Activated naive CD4-positive, alpha-beta T cell treated with anti-CD3 and anti-CD28 coated beads, Interleukin-2, amount 50 U/mL, for 24 hours (primary cell): ENCODE measurements around the gene TECPR2.

Source experiments
- H3K27ac Mint-ChIP-seq: one replicate; pipeline ENCODE4 v1.8.0; 2021; ENCODE audit warnings: mild to moderate bottlenecking, mixed read lengths
- H3K27me3 Mint-ChIP-seq: one replicate; pipeline ENCODE4 v1.8.0; 2021; ENCODE audit warnings: mixed read lengths
- H3K36me3 Mint-ChIP-seq: one replicate; pipeline ENCODE4 v1.8.0; 2021; ENCODE audit warnings: mixed read lengths
- H3K4me1 Mint-ChIP-seq: one replicate; pipeline ENCODE4 v1.8.0; 2021; ENCODE audit warnings: mixed read lengths
- H3K4me3 Mint-ChIP-seq: one replicate; pipeline ENCODE4 v1.8.0; 2021; ENCODE audit warnings: mild to moderate bottlenecking, mixed read lengths
- H3K9me3 Mint-ChIP-seq: one replicate; pipeline ENCODE4 v1.8.0; 2021; ENCODE audit warnings: mixed read lengths

The TECPR2 gene

DNA sequence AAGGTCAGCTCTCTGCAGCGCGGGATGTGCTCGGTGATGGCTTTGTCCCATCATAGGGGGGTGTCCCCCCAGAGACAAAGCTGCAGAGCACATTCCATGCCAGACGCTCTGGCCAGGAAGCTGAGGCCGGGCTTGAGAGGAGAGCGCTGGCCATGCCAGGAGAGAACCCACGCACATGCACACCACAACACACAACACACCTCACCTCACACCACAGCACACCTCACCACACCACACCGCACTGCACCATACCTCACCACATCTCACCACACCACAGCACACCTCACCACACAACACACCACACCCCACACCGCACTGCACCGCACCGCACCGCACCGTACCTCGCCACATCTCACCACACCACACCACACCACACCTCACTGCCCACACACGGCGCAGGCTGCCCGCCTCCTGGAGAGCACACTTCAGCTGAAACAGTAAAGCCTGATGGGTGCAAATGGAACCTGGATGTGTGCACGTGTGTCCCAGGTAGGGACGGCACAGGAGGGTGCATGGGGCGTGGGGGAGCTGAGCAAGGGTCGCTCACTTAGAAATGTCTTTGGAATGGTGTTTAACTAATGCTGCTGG lies 136.0 kb downstream of the TECPR2 start:
- Mint-ChIP-seq H3K36me3 (no peaks in the 10 kb centered on the region), H3K4me3 (no peak overlapping the region), H3K9me3 (no peaks in the 10 kb centered on the region), H3K27ac (no peak overlapping the region), H3K4me1 (no peaks in the 10 kb centered on the region), H3K27me3 (no peaks in the 10 kb centered on the region)

DNA sequence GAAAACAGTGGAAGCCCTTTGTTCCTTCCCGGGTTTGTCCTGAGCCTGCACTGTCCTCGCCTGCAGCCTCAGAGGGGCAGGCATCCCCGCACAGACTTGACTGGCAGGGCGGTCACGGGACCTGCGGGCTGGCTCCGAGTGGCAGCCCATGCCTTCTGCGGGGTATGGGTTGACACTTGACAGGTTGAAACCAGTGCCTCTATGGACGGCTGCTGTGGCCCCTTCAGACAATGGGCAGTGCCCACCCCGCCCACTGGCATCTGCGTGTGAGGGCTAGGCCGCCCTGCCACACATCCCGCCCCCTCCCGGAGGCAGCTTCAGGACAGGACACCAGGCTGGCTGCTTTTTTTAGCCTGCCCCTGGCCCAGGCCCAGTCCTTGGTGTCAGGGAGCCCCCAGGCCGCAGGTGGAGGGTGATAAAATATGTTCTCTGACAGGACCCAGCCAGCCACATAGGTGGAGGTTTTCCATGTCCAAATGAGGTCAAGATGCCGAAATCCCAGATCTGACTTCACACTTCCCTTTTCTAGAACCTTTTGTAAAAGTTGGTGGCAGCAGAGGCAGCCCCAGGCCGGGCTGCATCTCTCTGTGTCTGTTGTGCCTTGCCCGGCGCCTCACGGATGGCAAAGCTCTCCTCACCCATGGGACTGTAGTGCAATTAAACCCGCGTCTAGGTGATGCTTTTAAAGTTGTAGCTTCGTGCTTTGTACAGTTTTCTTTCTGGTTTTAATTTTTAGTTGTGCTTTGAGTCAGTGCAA lies 136.8 kb downstream of the TECPR2 start:
- Mint-ChIP-seq H3K4me3 (no peak overlapping the region), H3K4me1 (no peaks in the 10 kb centered on the region), H3K9me3 (no peaks in the 10 kb centered on the region), H3K27me3 (no peaks in the 10 kb centered on the region), H3K36me3 (no peaks in the 10 kb centered on the region), H3K27ac (no peak overlapping the region)

DNA sequence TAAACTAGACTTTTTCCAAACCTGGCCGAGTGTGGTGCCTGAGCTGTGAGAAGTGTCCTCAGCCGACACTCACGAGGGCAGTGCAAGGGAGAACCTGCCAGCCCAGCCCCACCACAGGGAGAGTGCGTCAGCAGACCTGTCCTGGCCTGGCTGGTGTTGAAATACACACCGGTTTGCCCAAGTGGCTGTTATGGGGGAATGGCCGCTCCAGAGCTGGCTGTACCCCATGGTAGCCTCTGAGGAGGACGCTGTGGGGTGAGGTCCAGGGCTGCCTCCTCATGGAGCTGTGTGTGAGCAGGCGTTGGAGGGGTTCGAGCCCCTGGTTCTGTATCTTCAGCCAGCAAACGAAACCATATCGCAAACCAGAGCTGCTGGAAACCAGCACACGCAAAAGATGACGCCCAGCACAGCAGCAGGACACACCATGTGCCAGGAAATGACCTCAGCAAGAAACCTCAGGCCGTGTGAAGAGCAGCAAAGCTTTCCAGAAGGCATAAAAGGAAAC lies 137.5 kb downstream of the TECPR2 start:
- H3K36me3 Mint-ChIP-seq: no peaks in the 10 kb centered on the region
- no peaks in the 10 kb centered on the region for H3K9me3 Mint-ChIP-seq
- H3K4me3 Mint-ChIP-seq: no peak overlapping the region
- H3K4me1 Mint-ChIP-seq: no peaks in the 10 kb centered on the region
- peak overlapping the region; percentile 55 for H3K27ac Mint-ChIP-seq
- H3K27me3 Mint-ChIP-seq: no peaks in the 10 kb centered on the region

DNA sequence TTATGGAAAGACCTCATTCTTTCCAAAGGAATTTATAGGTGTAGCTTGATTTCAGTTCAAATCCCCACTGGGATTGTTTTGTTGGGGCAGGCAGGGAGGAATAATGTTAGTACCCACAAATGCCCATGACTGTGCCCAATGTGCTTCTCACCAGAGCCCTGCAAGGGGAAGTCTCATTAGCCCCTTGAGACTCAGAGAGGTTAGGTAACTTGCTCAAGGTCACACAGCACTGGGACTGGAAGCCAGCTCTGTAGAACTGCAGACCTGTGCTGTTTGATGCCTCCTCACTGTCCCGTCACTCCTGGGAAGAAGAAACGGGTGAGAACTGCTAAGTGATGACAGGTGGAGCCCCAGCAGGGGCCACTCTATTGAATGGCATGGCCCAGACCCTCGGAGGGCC lies 138.0 kb downstream of the TECPR2 start:
- Mint-ChIP-seq H3K4me1 (no peaks in the 10 kb centered on the region), H3K27me3 (no peaks in the 10 kb centered on the region), H3K36me3 (no peaks in the 10 kb centered on the region), H3K27ac (no peak overlapping the region), H3K4me3 (no peak overlapping the region), H3K9me3 (no peaks in the 10 kb centered on the region)

DNA sequence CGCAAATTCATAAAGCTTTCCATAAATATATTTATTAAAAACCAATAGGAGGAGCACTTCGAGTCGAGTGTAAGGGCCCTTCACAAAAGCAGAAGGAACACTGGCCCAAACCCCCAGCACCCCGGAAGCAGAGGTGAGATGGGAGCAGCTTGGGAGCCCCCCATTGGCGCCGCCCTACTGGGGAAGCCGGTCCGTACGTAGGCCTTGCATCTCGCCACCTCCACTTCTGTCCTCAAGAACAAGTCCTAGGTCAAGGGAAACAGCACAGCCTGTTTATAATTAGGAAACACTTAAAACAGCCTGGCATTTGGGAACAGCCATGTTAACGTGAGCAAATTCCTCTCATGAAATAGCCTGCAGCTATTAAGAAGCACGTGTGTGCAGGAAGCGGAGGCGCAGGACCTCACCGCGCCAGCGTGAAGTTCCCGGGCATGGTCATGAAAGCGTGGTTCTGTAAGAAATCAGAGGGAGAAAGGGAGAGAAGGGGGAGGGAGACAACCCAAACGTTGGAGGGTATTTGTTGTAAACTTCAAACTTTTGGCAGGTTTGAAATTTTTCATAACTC lies 139.1 kb downstream of the TECPR2 start:
- H3K4me3 Mint-ChIP-seq: no peak overlapping the region
- H3K36me3 Mint-ChIP-seq: no peaks in the 10 kb centered on the region
- H3K9me3 Mint-ChIP-seq: no peaks in the 10 kb centered on the region
- no peaks in the 10 kb centered on the region for H3K4me1 Mint-ChIP-seq
- H3K27me3 Mint-ChIP-seq: no peaks in the 10 kb centered on the region
- no peak overlapping the region for H3K27ac Mint-ChIP-seq

DNA sequence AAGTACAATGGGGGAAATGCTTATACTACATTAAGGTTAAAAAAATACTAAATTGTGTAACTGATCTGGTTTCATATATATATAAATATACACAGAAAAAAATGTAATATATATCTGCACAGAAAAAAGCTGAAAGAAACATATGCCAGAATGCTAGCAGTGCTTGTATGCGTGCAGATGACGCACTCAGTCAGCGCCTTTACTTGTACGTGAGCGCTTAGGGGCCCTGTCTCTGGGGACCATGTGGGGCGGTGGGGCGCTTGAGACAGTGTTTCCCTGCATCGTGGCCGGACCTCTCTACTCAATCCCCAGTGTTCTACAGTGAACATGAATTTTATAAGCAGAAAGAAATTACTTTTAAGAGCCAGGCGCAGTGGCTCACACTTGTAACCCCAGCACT lies 139.8 kb downstream of the TECPR2 start:
- H3K9me3 Mint-ChIP-seq: no peaks in the 10 kb centered on the region
- no peaks in the 10 kb centered on the region for H3K4me1 Mint-ChIP-seq
- H3K4me3 Mint-ChIP-seq: no peak overlapping the region
- no peaks in the 10 kb centered on the region for H3K27me3 Mint-ChIP-seq
- H3K27ac Mint-ChIP-seq: no peak overlapping the region
- H3K36me3 Mint-ChIP-seq: no peaks in the 10 kb centered on the region

DNA sequence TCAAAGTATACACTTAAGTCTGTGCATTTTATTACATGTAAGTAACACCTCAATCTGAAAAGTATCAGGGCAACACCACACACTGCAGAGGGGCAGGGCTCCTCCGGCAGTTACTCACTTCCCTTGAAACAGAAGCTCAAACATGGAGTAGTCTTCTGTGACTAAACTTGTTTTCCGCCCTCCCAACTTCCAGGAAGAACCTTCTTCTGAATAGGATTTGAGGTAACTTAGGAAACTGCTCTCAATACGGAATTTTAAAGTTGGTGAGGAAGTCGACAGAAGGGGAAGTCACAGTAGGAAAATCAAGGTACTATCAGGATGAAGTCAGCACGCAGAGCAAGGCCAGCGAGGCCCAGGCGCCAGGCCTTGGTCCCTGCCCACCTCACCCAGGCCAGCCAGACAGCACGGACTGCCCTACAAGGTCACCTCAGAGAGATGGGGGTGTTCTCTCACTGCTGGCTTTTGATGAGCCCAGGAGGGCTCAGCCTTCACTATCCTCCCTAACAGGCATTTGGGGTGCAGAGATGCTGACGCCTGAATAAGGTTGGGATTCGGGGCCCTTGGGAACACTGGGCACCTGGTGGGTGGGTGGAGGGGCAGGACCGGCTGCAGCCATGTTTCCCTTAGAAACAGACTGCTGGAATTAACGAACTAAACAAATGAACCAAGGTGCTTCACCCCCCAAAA lies 141.0 kb downstream of the TECPR2 start:
- H3K27me3 Mint-ChIP-seq: no peaks in the 10 kb centered on the region
- H3K36me3 Mint-ChIP-seq: no peaks in the 10 kb centered on the region
- no peaks in the 10 kb centered on the region for H3K9me3 Mint-ChIP-seq
- H3K27ac Mint-ChIP-seq: no peak overlapping the region
- H3K4me3 Mint-ChIP-seq: no peak overlapping the region
- peaks cover 3% of the 10 kb centered on the region for H3K4me1 Mint-ChIP-seq

DNA sequence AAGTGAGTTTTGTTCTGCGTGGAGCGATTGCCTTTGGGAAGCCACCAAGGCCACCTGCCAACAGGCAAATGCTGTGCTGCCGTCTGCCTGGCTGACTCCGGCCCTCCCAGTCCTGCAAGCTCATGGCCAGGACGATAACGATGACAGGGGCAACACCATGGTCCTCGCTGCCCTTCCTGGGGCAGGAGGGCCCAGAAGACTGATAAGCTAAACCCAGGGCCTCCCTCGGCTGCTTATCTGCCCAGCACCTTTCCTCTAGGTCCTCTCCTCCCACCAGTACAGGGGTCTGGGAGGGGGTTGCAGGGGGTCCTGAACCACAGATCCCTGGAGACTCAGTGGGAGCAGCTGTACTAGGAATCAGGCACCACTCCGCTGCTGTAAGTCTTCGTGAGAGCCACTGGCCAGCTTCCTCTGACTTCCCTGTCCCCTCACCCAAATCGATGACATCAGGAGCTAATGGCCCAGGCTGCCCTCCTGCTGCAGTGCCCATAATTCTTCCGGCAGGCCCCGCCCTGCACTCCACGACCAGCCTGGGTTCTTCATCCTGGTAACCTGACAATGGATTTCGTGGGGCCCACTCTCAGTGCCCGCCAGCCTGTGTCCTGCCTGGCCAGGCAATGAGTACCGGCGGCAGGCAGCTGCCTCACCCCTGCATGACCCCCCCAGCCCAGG lies 141.7 kb downstream of the TECPR2 start:
- no peak overlapping the region for H3K4me3 Mint-ChIP-seq
- H3K4me1 Mint-ChIP-seq: peaks cover 3% of the 10 kb centered on the region
- no peaks in the 10 kb centered on the region for H3K27me3 Mint-ChIP-seq
- H3K27ac Mint-ChIP-seq: no peak overlapping the region
- no peaks in the 10 kb centered on the region for H3K9me3 Mint-ChIP-seq
- H3K36me3 Mint-ChIP-seq: no peaks in the 10 kb centered on the region

DNA sequence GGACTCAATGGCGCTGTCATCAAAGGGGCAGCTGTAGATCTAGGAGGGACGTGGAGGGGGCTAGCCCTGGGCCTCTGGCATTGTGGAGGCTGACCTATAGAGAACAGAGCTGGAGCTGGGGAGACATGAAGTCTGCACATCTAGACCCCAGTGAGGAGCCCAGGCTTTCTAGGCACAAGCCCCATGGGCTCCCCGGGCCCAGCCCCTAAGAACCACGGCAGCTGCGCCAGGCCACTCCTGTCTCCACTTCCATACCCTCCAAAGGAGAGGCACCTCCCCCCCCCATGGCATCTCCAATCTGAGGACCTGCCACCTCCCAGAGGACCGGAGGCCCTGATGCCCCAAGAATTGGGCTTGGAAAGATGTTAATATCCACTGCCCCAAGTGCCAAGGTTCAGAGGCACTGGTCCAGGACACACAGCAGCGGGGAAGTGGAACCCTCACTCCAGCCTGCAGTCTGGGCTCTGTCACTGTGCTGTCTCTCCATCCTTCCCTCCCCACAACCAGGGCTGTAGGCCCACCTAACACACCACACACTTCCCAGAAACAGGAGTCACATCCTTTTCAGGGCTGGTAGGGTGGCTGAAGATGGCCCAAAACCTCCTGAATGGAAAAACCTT lies 142.4 kb downstream of the TECPR2 start:
- Mint-ChIP-seq H3K9me3 (no peaks in the 10 kb centered on the region), H3K4me1 (peaks cover 3% of the 10 kb centered on the region), H3K27ac (no peak overlapping the region), H3K36me3 (no peaks in the 10 kb centered on the region), H3K4me3 (no peak overlapping the region), H3K27me3 (no peaks in the 10 kb centered on the region)

DNA sequence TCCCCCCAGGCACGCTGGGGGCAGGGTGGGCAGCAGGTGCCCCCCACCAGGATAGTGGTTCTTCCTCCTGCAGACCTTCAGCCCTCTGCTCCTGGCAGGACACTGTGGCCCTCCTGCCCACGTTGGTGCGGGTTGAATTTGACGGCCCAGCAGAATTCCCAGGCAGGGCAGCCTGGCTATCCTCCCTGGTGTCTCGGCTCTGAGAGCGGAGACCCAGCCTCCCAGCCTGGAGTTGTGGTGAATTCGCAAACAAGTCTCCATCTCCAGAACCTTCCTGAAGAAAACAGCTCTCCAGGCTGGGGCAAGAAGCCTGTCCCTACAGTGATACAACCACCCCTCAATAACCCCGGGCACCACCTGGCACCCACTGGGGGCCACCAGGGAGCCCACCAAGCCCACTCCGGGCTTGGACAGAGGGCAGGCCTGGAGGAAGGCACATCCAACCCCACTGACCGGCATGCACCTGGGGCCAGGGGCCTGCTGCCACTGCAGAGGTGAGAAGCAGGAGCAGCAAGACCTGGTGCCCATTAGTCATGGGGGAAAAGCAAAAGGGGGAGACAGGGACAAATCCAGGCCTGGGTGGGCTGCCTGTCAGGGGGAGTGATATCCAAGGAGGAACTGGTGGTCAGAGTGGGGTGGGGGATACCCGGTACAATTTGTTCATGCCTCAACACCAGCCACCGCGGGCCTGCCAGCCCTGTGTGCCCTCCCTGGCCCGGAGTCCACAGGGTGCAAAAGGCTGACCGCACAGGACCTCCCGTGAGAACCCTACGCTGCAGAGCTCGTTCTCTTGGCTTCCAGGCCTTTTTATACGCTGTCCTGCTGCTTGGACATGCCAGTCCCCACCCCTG lies 143.3 kb downstream of the TECPR2 start:
- Mint-ChIP-seq H3K4me1 (peaks cover 8% of the 10 kb centered on the region), H3K4me3 (no peak overlapping the region), H3K27ac (no peak overlapping the region), H3K36me3 (no peaks in the 10 kb centered on the region), H3K27me3 (no peaks in the 10 kb centered on the region), H3K9me3 (no peaks in the 10 kb centered on the region)

DNA sequence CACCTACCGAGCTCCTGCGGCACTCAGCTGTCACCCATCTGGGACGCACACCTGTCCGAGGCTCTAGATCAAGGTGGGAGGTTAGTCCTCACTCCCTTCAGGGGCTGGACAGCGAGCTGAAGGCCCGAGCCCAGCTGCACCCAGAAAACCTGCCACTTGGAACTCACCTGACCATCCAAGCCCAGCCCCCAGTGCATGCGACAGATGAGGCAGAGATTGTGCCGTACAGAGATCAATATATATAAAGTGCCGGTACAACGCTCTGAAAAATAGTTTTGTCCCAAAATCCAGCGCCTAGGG lies 143.8 kb downstream of the TECPR2 start:
- Mint-ChIP-seq H3K36me3 (no peaks in the 10 kb centered on the region), H3K4me3 (peak overlapping the region; percentile 23), H3K9me3 (no peaks in the 10 kb centered on the region), H3K27ac (no peak overlapping the region), H3K4me1 (peaks cover 8% of the 10 kb centered on the region), H3K27me3 (no peaks in the 10 kb centered on the region)

DNA sequence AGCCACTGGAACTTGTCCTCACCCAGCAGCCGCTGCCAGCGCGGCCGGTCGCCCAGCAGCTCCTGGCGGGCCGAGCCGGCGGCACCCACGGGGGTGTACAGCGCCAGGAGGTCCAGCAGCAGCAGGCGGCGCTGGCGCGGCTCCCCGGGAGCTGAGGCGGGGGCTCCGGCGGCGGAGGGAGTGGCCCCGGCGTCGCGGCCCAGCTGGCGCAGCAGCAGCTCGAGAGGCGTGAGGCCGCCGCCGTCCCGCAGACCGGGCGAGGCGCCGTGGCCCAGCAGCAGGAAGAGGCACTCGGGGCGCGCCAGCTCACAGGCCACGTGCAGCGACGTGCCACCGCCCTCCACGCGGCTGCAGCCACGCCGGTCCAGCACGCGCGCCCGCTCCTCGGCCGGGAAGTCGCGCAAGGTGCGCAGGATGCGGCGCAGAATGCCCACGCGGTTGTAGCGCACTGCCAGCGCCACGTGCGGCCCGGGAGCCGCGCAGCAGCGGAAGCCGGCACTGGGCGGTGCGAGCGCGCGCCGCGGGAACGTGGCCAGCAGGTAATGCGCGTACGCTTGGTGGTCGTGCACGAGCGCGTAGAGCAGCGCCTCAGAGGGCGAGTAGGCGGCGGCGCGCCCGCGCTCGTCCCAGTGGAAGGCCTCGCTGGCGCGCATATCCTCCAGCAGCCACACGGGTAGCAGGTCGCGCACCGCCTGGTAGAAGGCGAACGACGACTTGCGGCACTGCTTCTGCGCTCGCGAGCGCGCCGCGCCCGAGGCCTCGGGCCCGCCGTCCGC lies 144.5 kb downstream of the TECPR2 start:
- H3K4me3 Mint-ChIP-seq: no peak overlapping the region
- H3K4me1 Mint-ChIP-seq: peaks cover 8% of the 10 kb centered on the region
- no peak overlapping the region for H3K27ac Mint-ChIP-seq
- H3K36me3 Mint-ChIP-seq: no peaks in the 10 kb centered on the region
- H3K27me3 Mint-ChIP-seq: no peaks in the 10 kb centered on the region
- no peaks in the 10 kb centered on the region for H3K9me3 Mint-ChIP-seq

DNA sequence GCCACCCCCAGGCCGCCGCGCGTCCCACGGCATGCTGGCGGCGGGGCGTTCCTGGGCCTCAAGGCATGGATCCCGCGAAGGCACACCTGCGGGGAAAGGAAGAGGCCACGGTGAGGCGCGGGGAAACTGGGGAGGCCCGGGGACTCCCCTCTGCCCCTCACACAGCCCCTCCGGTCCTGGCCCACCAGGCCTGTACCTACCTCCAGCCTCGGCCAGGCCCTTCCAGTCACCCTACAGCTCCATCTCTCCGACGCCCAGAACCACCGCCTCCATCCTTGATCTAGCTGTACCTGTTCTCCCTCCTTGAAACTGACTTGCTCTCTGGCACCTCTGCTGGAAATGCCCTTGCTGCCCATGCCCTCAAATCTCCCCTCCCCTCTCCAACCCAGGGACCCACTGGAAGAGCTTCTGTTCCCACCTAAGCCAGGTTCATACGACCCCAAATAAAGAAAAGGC lies 145.1 kb downstream of the TECPR2 start:
- H3K27ac Mint-ChIP-seq: no peak overlapping the region
- H3K9me3 Mint-ChIP-seq: no peaks in the 10 kb centered on the region
- H3K4me1 Mint-ChIP-seq: peaks cover 8% of the 10 kb centered on the region
- peak overlapping the region; percentile 31 for H3K4me3 Mint-ChIP-seq
- no peaks in the 10 kb centered on the region for H3K27me3 Mint-ChIP-seq
- no peaks in the 10 kb centered on the region for H3K36me3 Mint-ChIP-seq

DNA sequence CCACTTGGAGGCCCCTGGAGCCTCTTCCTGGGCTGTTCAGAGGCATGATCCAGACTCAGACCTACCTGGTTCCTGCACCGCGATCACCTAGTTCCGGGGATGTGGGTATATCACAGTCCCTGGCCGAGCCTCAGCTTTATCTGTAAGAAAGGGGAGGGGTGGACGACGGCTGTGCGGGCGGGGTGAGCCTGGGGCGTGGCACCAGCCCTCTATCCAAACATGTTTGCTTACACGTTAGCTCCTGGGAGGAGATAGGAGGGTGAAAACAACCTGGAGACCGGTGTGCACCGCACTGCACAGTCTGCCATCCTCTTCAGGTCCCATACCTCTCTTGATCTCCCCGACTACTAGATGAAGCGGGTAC lies 145.7 kb downstream of the TECPR2 start:
- H3K36me3 Mint-ChIP-seq: no peaks in the 10 kb centered on the region
- H3K9me3 Mint-ChIP-seq: no peaks in the 10 kb centered on the region
- no peaks in the 10 kb centered on the region for H3K27me3 Mint-ChIP-seq
- peak overlapping the region; percentile 49 for H3K4me3 Mint-ChIP-seq
- H3K4me1 Mint-ChIP-seq: peaks cover 8% of the 10 kb centered on the region
- H3K27ac Mint-ChIP-seq: no peak overlapping the region
